Activated CD4-positive, alpha-beta T cell treated with anti-CD3 and anti-CD28 coated beads, Interleukin-2, amount 50 U/mL, for 4 hours (primary cell): ENCODE measurements around the gene RNF166.
A peak's percentile ranks its signal among the peaks of the same experiment; 100 is the strongest.
"Not testable (repeated sequence)": the region's sequence is repeated elsewhere in the genome, so short reads cannot be mapped to it uniquely, and the experiment has no call there.

Experiments used
- DNase-seq, 2 experiments: peaks; one replicate each; pipeline ENCODE4 v3.0.0-alpha.2; 2020

The RNF166 gene

DNA sequence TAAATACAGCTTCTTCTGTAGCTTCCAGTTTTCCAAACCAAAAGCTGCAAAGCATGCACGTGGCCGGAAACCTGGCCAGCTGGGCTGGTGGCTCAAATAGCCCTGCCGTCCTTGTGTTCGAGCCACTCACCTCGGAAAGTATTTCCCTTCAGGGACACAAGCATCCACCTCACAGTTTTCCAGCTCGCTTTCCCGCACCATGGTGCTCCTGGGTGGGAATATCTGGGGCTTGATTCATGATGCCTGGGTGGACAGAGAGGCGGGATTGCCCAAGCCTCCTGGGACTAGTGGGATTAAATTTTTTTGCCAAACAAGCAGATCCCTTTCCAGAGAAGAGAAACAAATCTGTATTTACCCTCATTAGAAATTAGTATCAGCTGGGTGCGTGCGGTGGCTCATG lies 36.2 kb downstream of the RNF166 start:
- DNase-seq, result no peak

- DNase-seq, result not testable (repeated sequence)
Measured at GRCh38 chr16:88669493-88669892, 36.7 kb downstream of the RNF166 start.

DNA sequence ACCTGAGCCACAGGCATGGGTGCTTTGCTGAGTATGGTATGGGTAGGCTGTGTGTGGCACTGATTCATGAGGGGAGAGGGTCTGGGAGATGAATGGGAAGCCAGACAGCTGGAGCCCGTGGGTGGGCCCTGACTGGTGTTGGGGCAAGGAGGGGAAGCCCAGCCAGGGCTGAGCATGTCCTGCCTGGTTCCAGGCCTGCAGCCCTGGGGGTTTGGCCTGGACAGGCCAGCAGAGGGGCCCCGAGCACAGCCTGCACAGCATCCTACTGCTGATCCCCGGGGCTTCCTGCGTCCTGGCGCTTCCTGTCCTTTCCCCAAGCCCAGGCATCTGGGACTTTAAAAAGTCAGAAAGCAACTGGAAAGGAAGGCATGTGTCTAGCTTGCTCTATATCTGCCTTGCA lies 38.7 kb downstream of the RNF166 start:
- no peak for DNase-seq

GRCh38 chr16:88665570-88665969 lies 40.6 kb downstream of the RNF166 start:
- DNase-seq, result no peak

DNA sequence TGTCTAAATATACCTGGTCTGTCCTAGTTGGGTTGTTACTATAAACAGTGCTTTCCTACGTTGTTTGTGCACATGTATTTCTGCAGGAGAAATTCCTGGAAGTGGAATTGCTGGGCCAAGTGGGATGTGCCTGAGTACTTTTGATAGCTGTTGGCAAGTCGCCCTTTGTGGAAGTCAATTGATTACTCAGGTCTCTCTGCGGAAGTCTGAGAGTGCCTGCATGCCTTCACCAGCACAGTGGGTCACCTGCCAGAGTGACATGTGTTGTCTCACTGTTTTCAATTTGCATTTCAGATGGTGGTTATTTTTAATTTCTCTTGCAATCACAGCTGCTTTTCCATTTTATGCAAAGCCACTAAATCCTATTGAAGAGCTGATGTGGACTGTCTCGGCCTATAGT lies 41.1 kb downstream of the RNF166 start:
- no peak for DNase-seq

DNA sequence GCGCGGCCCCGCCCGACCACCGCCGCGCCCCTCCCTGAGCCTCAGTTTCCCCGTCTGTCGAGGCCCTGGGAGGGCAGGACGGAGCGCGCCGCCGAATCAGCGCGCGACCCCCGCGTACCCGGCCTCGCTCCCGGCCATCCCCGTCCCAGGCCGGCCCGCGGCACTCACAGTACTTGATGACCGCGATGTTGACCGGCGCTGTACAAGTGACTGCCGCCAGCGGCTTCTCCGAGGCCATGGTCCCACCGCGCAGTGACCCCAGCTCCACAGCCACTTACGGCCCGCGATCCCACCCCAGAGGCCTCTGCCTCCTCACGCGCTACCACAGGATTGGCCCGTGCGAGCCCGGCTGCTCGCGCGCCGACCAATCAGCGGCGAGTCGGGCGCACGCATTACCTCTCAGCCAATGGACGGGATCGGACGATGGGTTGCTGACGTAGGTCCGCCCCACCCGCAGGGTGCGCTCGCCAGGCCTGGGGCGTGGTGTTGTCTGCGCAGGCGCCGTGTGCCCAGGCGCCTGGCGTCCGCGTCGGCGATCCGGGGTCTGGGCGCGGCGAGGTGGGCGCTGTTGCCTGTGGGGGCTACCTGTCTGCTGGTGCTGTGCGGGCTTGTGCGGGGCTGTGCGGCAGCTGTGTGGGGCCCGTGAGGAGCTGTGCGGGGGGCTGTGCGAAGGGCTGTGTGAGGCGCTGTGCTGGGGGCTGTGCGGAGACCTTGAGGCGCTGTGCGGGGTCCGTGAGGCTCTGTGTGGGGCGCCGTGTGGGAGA lies 43.2 kb downstream of the RNF166 start, which contains the start of gene MVD:
TSS of gene MVD (minus strand) at position 249 of the 764 bp plus-strand sequence. CDS start at position 238, 11 bp downstream.
- peak; percentile 92 to 94 for DNase-seq

GRCh38 chr16:88662222-88662842 lies 43.9 kb downstream of the RNF166 start:
- no peak for DNase-seq

- DNase-seq, result no peak
Measured at GRCh38 chr16:88661468-88661867, 44.7 kb downstream of the RNF166 start.

DNA sequence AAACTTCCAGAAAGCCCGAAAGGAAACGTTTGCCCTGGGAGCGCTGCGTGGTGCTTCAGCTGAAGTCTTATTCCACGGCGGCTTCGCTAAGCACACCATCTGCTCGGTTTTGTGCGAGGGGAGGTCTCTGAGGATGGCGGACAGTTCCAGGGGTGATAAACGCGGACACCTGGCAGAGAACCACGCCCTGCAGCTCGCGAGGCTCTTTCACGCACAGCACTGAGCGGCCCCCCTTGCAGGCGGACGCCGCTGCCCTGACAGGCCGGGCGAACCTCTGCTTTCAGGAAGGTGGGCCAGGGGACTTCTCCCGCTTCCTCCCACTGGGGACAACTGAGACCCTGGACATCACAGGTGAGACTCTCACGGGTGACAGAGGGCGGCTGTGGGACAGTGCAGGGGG lies 47.0 kb downstream of the RNF166 start:
- no peak for DNase-seq

- no peak for DNase-seq
Measured at GRCh38 chr16:88658714-88659113, 47.5 kb downstream of the RNF166 start.

DNA sequence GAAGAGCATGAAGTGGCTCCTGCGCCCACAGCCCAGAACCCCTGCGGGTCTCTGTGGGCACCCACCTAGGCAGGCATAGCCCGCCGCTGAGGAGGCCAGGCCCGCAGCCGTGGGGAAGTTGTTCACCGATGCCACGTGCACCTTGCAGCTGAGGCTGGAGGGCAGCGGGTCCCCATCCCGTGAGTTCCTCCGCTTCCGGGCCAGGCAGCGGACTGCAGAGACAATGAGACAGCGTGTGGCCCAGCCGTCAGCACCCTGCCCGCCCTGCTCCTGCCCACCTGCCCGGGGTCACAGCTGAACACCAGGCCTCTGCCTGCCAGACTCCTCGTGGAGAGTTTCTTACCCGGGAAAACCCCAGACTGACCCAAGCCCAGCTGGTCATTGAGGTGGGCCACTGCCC lies 48.8 kb downstream of the RNF166 start:
- DNase-seq, result no peak

DNA sequence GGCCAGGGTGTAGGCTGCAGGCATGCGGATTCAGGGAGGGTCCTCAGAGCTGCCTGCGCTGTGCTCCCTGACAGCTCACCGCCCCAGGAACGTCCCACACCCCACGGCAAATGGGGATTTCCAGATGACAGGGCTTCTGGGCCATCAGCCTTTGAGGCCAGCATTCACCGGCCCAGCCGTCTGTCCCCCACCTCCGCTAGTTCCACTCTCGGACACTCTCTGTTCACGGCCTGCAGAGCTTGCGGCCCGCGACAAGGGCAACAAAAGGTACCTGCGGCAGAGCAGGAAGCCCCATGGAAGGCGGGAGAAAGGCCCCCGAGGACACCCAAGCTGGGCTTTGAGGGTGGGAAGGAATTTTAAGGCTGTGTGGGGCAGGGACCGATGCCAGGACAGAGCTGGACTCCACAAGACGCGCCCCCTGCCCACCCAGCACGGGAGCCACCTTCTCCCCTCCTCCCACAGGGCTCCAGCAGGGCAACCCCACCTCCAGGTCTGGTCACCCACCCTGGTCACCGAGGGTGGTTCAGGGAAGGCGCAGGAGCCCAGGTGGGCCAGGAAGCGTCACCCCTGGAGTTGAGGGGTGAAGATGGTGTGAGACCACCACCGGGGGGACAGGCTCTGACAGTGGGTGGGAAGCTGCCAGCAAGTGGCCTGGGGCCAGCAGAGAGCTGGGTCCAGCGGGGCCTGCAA lies 49.8 kb downstream of the RNF166 start:
- no peak for DNase-seq

DNA sequence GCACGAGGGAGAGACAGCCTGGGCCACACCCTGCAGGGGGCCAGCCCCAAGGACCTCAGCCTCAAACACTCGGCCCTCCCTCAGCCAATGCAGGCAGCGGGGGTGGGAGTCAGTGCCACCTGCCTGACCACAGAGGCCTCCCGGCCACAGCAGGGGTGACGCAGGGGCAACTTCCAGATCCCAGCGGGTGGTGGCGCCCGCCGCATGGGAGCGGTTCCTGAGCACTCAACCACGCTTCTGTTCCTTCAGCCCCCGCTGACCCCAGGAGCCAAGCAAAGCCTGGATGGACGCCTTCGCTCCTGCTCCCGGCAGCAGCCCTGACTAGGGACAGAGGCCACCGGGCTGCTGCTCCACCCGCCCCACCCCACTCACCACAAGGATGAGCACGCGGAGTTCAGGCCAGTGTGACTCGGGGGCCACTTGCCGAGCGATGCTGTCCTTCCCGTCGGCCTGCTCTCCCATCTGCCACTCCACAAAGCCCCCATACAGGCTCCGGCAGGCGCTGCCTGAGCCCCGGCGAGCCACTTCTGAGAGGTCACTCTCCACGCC lies 50.4 kb downstream of the RNF166 start:
- DNase-seq, result no peak

GRCh38 chr16:88655053-88655732 lies 51.0 kb downstream of the RNF166 start:
- no peak for DNase-seq

- DNase-seq, result no peak
Measured at GRCh38 chr16:88654363-88655052, 51.7 kb downstream of the RNF166 start.

DNA sequence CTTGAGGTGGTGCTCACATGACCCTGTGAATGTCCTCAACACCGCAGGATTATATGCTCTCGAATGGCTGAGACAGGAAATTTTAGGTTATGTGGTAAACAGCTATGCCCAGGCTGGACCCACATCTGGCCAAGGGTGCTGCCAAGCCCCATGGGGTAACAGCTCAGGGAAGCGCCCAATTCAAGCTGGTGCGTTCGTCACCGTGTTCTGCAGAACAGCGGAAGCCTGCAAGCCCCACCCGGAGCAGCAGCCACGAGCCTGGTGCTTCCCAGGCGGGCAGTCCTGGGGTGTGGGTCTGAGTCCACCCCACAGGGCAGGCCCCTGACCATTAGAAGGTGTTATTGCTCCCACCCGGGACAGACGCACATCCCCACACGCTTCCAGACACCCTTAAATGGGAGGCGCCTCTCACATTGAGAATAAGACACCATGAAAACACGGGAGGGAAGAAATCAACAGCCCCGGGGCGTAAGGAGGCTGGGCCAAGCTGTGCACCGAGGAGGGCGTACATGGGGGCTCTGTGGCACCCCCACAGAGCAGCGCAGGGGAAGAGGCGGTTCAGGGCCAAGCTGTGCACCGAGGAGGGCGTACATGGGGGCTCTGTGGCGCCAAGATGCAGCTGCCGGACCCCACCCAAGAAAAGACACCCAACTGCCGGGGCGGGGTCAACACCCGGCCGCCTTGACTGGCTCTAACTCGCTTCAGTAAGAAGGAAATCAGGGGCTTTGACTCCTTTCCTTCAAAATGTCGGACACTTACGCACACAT lies 52.4 kb downstream of the RNF166 start:
- DNase-seq, result no peak

- no peak for DNase-seq
Measured at GRCh38 chr16:88653101-88653500, 53.1 kb downstream of the RNF166 start.

DNA sequence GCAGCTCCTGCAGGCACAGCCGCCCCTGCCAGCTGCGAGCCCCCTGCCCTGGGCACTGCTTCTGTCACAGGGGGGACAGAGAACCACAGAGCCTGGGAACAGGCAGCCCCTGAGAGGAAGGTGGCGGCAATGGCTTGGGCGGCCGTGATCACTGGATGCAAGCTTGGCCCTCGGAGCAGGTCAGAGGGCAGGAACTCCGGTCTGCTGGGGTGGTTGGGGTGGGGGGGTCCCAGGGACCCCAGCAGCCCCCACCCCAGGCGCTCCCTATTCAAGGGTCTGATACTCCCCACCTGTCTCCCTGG lies 53.5 kb downstream of the RNF166 start:
- no peak for DNase-seq

GRCh38 chr16:88651989-88652761 lies 54.0 kb downstream of the RNF166 start:
- DNase-seq, result no peak

GRCh38 chr16:88651276-88651988 lies 54.8 kb downstream of the RNF166 start:
- DNase-seq, result peak; percentile 39 to 50
